Lung (tissue), 12 donors: ENCODE results near the gene UNC80. TPM values are rescaled to one million over a fixed set of nuclear protein-coding genes. Genes with fewer than 3 reads are reported as not detected.

Experiments
- ATAC-seq: fragments of 200-7000 bp; cut with Tn5 transposase; one replicate; pipeline ENCODE4 v1.9.1; 2020; ENCODE audit warnings: moderate number of reproducible peaks; ENCODE audit not compliant: insufficient read depth, low FRiP score
- DNase-seq, 3 donors: peaks; one replicate each; pipeline ENCODE4 v3.0.0-alpha.2; 2013 to 2017
- H3K27ac ChIP-seq, 2 donors: one replicate each; pipeline ENCODE4 v1.5.1; 2013; ENCODE audit warnings: mild to moderate bottlenecking in 2 of 2, moderate library complexity in 2 of 2, control low read depth in 1 of 2, inconsistent platforms in 1 of 2, low read depth in 1 of 2, low read length in 1 of 2
- H3K27me3 ChIP-seq, 3 donors: one replicate each; pipeline ENCODE4 v1.5.1; 2013; ENCODE audit warnings: low read length in 2 of 3; ENCODE audit not compliant: control insufficient read depth in 3 of 3, insufficient read depth in 3 of 3
- H3K36me3 ChIP-seq, 4 donors: one replicate each; pipeline ENCODE4 v1.5.1; 2013; ENCODE audit warnings: low read length in 4 of 4, mild to moderate bottlenecking in 1 of 4, moderate library complexity in 1 of 4; ENCODE audit not compliant: control insufficient read depth in 4 of 4, insufficient read depth in 4 of 4
- H3K4me1 ChIP-seq, 5 donors: one replicate each; pipeline ENCODE4 v1.5.1; 2013; ENCODE audit warnings: low read length in 5 of 5, mild to moderate bottlenecking in 2 of 5, moderate library complexity in 1 of 5; ENCODE audit not compliant: control insufficient read depth in 5 of 5, insufficient read depth in 5 of 5
- H3K4me3 ChIP-seq: one replicate; pipeline ENCODE4 v1.5.1; 2013; ENCODE audit warnings: mild to moderate bottlenecking, control low read depth, moderate library complexity
- H3K9ac ChIP-seq, 2 donors: one replicate each; pipeline ENCODE4 v1.5.1; 2013; ENCODE audit warnings: low read length in 2 of 2, control low read depth in 1 of 2; ENCODE audit not compliant: insufficient read depth in 1 of 2
- H3K9me3 ChIP-seq, 4 donors: one replicate each; pipeline ENCODE4 v1.5.1; 2013; ENCODE audit warnings: low read length in 3 of 4, mild to moderate bottlenecking in 1 of 4, moderate library complexity in 1 of 4; ENCODE audit not compliant: control insufficient read depth in 4 of 4, insufficient read depth in 3 of 4
- CTCF ChIP-seq: IDR thresholded peaks from 2 replicates; pipeline ENCODE4 v1.5.1; 2012; ENCODE audit warnings: mild to moderate bottlenecking; ENCODE audit errors: control extremely low read depth, extremely low read depth
- WGBS, 2 donors: extraction: QIAGEN DNeasy Blood & Tissue Kit; methylation state at CpG; one replicate each; pipeline ENCODE4 v1.1.7; 2013; 5-methylcytosine and 5-hydroxymethylcytosine counted together
- polyA plus RNA-seq, 2 donors: library from polyadenylated mRNA; stranded (reverse); fragments of 200-250 nt; gene quantifications; one replicate each; pipeline ENCODE4 v1.2.1, GENCODE V29; 2013
- total RNA-seq, 2 donors: library from RNA; depleted of rRNA in 1 of 2; stranded (reverse); fragments of >200 nt in 1 of 2; gene quantifications; one replicate each; pipeline ENCODE4 v1.2.1, GENCODE V29; 2014 to 2021
- donor health status: control.
- donor health status: control.
- donor health status: Bipolar disorder and iron deficiency.
- donor health status: healthy.
- donor health status: DM: yes; HTN: yes; CAD: no.

UNC80 gene
- total and polyA plus RNA-seq, 4 donors, result under 0.01 to 2.2 (median 0.03) TPM

- Histone ChIP-seq H3K9ac (no peak overlapping the region), H3K9me3 (no peaks in the 10 kb centered on the region), H3K27ac (no peak overlapping the region), H3K27me3 (no peaks in the 10 kb centered on the region), H3K4me1 (peaks cover 0 to 9% (median 4%) of the 10 kb centered on the region in 5 donors), H3K4me3 (no peak overlapping the region), H3K36me3 (no peaks in the 10 kb centered on the region)
- WGBS, 2 donors, result 85 to 95% methylated on average over 2 of the region's 2 CpGs
- DNase-seq (no peak), ATAC-seq (no peak)
- TF ChIP-seq CTCF, result no peak
These were observed 194.1 kb downstream of the UNC80 start for GRCh38 chr2:209965723-209966122.

- Histone ChIP-seq H3K9me3 (no peaks in the 10 kb centered on the region), H3K27ac (no peak overlapping the region), H3K9ac (no peak overlapping the region), H3K4me1 (peaks cover 0 to 8% (median 0%) of the 10 kb centered on the region in 5 donors), H3K27me3 (no peaks in the 10 kb centered on the region), H3K4me3 (no peak overlapping the region), H3K36me3 (no peaks in the 10 kb centered on the region)
- DNase-seq, result no peak
- 86 to 87% methylated on average over 4 of the region's 4 CpGs for WGBS, 2 donors
- TF ChIP-seq CTCF, result no peak
- ATAC-seq, result no peak
These were observed 198.1 kb downstream of the UNC80 start for GRCh38 chr2:209969692-209970091.

GRCh38 chr2:209970271-209970670 is 198.6 kb downstream of the UNC80 start:
- peaks cover 0 to 8% (median 0%) of the 10 kb centered on the region in 5 donors for H3K4me1 ChIP-seq
- H3K9ac ChIP-seq, result no peak overlapping the region
- ATAC-seq (no peak), DNase-seq (peak in 2 of 3 donors; percentile 38 to 46)
- H3K36me3 ChIP-seq, result no peaks in the 10 kb centered on the region
- no peak overlapping the region for H3K27ac ChIP-seq
- TF ChIP-seq CTCF, result no peak
- no peaks in the 10 kb centered on the region for H3K9me3 ChIP-seq
- 65 to 88% methylated on average over 2 of the region's 2 CpGs for WGBS, 2 donors
- no peak overlapping the region for H3K4me3 ChIP-seq
- H3K27me3 ChIP-seq, result no peaks in the 10 kb centered on the region

GRCh38 chr2:209970711-209971110 is 199.1 kb downstream of the UNC80 start:
- WGBS, 2 donors, result 80 to 85% methylated on average over 4 of the region's 4 CpGs
- no peaks in the 10 kb centered on the region for H3K27me3 ChIP-seq

More at GRCh38 chr2:209970711-209971110, 199.1 kb downstream of the UNC80 start:
- ATAC-seq (no peak), DNase-seq (no peak)
- no peak overlapping the region for H3K9ac ChIP-seq
- H3K9me3 ChIP-seq, result no peaks in the 10 kb centered on the region
- H3K4me1 ChIP-seq, result peaks cover 0 to 8% (median 0%) of the 10 kb centered on the region in 5 donors
- no peak for TF ChIP-seq CTCF
- H3K36me3 ChIP-seq, result no peaks in the 10 kb centered on the region
- no peak overlapping the region for H3K27ac ChIP-seq
- no peak overlapping the region for H3K4me3 ChIP-seq
